ENCODE results near the gene TRMU. TPM values are rescaled to one million over a fixed set of nuclear protein-coding genes. Genes with fewer than 3 reads are reported as not detected.

The TRMU gene
- total and polyA plus RNA-seq, 2 experiments from 2014 or later = 48.3 to 70.4 TPM

- ATAC-seq (no peak), DNase-seq (ENCODE audit: low spot score) (no peak)
- H3K36me3 Mint-ChIP-seq (ENCODE audit: low read depth) = peaks cover 53% of the 10 kb centered on the region
- H3K4me1 Mint-ChIP-seq = no peaks in the 10 kb centered on the region
- H3K9me3 Mint-ChIP-seq = no peaks in the 10 kb centered on the region
- peaks cover 3% of the 10 kb centered on the region for H3K27me3 Mint-ChIP-seq (ENCODE audit: insufficient read depth, low read depth, poor library complexity)
- Histone ChIP-seq H3K4me3 (no peak overlapping the region), H3F3A (replicated peaks; ENCODE audit: low read depth) (no peaks in the 10 kb centered on the region), H2AFZ (no peak overlapping the region), H3K36me3 (ENCODE audit: insufficient read depth) (peaks cover 18% of the 10 kb centered on the region), H3K9me2 (ENCODE audit: insufficient read depth) (no peaks in the 10 kb centered on the region), H3K4me1 (ENCODE audit: insufficient read depth) (no peaks in the 10 kb centered on the region), H3K27me3 (ENCODE audit: insufficient read depth) (no peaks in the 10 kb centered on the region), H3K27ac (ENCODE audit: low read depth) (no peak overlapping the region), H3K79me2 (replicated peaks; ENCODE audit: insufficient read depth) (no peaks in the 10 kb centered on the region), H4K20me1 (replicated peaks; ENCODE audit: insufficient read depth) (no peaks in the 10 kb centered on the region; the same call in 1 of the 2 replicates), H3K4me2 (no peak overlapping the region)
- TF ChIP-seq CREB1 (CRISPR knock-in tag; IDR thresholded peaks at IDR 0.05; ENCODE audit: low read depth) (no peak), CTCF (conservative IDR thresholded peaks at IDR 0.05; ENCODE audit: low read depth in 2 of 2) (no peak), ZNF331 (CRISPR knock-in tag; IDR thresholded peaks at IDR 0.05; ENCODE audit: low read depth) (no peak), NANOG (IDR thresholded peaks at IDR 0.05; ENCODE audit: borderline replicate concordance) (no peak), REST (IDR thresholded peaks at IDR 0.05; ENCODE audit: unreplicated experiment) (no peak), ZNF114 (CRISPR knock-in tag; IDR thresholded peaks at IDR 0.05) (no peak), JUNB (IDR thresholded peaks at IDR 0.05; ENCODE audit: unreplicated experiment) (no peak), ETS1 (IDR thresholded peaks at IDR 0.05) (no peak), POLR2AphosphoS5 (IDR thresholded peaks at IDR 0.05; ENCODE audit: low read depth) (no peak), EZH2 (IDR thresholded peaks at IDR 0.05; ENCODE audit: low read depth, unreplicated experiment) (no peak), STAT1 (IDR thresholded peaks at IDR 0.05; ENCODE audit: unreplicated experiment) (no peak), EZH2phosphoT487 (IDR thresholded peaks at IDR 0.05; ENCODE audit: unreplicated experiment) (no peak)
- TF ChIP-seq, protein P1, sequence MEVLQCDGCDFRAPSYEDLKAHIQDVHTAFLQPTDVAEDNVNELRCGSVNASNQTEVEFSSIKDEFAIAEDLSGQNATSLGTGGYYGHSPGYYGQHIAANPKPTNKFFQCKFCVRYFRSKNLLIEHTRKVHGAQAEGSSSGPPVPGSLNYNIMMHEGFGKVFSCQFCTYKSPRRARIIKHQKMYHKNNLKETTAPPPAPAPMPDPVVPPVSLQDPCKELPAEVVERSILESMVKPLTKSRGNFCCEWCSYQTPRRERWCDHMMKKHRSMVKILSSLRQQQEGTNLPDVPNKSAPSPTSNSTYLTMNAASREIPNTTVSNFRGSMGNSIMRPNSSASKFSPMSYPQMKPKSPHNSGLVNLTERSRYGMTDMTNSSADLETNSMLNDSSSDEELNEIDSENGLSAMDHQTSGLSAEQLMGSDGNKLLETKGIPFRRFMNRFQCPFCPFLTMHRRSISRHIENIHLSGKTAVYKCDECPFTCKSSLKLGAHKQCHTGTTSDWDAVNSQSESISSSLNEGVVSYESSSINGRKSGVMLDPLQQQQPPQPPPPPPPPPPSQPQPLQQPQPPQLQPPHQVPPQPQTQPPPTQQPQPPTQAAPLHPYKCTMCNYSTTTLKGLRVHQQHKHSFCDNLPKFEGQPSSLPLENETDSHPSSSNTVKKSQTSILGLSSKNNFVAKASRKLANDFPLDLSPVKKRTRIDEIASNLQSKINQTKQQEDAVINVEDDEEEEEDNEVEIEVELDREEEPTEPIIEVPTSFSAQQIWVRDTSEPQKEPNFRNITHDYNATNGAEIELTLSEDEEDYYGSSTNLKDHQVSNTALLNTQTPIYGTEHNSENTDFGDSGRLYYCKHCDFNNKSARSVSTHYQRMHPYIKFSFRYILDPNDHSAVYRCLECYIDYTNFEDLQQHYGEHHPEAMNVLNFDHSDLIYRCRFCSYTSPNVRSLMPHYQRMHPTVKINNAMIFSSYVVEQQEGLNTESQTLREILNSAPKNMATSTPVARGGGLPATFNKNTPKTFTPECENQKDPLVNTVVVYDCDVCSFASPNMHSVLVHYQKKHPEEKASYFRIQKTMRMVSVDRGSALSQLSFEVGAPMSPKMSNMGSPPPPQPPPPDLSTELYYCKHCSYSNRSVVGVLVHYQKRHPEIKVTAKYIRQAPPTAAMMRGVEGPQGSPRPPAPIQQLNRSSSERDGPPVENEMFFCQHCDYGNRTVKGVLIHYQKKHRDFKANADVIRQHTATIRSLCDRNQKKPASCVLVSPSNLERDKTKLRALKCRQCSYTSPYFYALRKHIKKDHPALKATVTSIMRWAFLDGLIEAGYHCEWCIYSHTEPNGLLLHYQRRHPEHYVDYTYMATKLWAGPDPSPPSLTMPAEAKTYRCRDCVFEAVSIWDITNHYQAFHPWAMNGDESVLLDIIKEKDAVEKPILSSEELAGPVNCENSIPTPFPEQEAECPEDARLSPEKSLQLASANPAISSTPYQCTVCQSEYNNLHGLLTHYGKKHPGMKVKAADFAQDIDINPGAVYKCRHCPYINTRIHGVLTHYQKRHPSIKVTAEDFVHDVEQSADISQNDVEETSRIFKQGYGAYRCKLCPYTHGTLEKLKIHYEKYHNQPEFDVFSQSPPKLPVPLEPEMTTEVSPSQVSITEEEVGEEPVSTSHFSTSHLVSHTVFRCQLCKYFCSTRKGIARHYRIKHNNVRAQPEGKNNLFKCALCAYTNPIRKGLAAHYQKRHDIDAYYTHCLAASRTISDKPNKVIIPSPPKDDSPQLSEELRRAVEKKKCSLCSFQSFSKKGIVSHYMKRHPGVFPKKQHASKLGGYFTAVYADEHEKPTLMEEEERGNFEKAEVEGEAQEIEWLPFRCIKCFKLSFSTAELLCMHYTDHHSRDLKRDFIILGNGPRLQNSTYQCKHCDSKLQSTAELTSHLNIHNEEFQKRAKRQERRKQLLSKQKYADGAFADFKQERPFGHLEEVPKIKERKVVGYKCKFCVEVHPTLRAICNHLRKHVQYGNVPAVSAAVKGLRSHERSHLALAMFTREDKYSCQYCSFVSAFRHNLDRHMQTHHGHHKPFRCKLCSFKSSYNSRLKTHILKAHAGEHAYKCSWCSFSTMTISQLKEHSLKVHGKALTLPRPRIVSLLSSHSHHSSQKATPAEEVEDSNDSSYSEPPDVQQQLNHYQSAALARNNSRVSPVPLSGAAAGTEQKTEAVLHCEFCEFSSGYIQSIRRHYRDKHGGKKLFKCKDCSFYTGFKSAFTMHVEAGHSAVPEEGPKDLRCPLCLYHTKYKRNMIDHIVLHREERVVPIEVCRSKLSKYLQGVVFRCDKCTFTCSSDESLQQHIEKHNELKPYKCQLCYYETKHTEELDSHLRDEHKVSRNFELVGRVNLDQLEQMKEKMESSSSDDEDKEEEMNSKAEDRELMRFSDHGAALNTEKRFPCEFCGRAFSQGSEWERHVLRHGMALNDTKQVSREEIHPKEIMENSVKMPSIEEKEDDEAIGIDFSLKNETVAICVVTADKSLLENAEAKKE (CRISPR knock-in tag; IDR thresholded peaks at IDR 0.05) = no peak
- H3K4me3 Mint-ChIP-seq = no peak overlapping the region
- no peak overlapping the region for H3K27ac Mint-ChIP-seq
These were observed 6.7 kb upstream of the TRMU start for GRCh38 chr22:46328797-46329196.

Measured in GM23338 (cell line).